Stimulated activated naive CD8-positive, alpha-beta T cell treated with anti-CD3 and anti-CD28 coated beads, Interleukin-15, amount 100 ng/mL, for 72 hours (primary cell): ENCODE data around the gene HOMER1.

Source experiments
- ATAC-seq: fragments of 150-1000 bp; cut with Tn5 transposase; 2 replicates; pipeline ENCODE4 v1.10.0; 2021; ENCODE audit warnings: mild to moderate bottlenecking, moderate library complexity
- DNase-seq, 2 donors: peaks; one replicate each; pipeline ENCODE4 v3.0.0; 2021 to 2022
- H3K27ac Mint-ChIP-seq, 2 donors: one replicate each; pipeline ENCODE4 v1.8.0; 2022; ENCODE audit warnings: mild to moderate bottlenecking in 2 of 2, mixed read lengths in 2 of 2, moderate library complexity in 2 of 2
- H3K27me3 Mint-ChIP-seq: one replicate; pipeline ENCODE4 v1.8.0; 2022; ENCODE audit warnings: mixed read lengths
- H3K4me1 Mint-ChIP-seq: one replicate; pipeline ENCODE4 v1.8.0; 2022; ENCODE audit warnings: mild to moderate bottlenecking, mixed read lengths
- H3K4me3 Mint-ChIP-seq, 2 donors: one replicate each; pipeline ENCODE4 v1.8.0; 2022; ENCODE audit warnings: mild to moderate bottlenecking in 2 of 2, mixed read lengths in 2 of 2, moderate library complexity in 1 of 2
- H3K9me3 Mint-ChIP-seq, 2 donors: one replicate each; pipeline ENCODE4 v1.8.0; 2022; ENCODE audit warnings: mixed read lengths in 2 of 2

Gene HOMER1

GRCh38 chr5:79436224-79436623 lies 77.7 kb downstream of the HOMER1 start:
- Mint-ChIP-seq H3K4me3 (no peak overlapping the region), H3K27me3 (no peaks in the 10 kb centered on the region), H3K4me1 (no peaks in the 10 kb centered on the region), H3K9me3 (no peaks in the 10 kb centered on the region), H3K27ac (no peak overlapping the region)
- no peak for DNase-seq
- no peak for ATAC-seq

DNA sequence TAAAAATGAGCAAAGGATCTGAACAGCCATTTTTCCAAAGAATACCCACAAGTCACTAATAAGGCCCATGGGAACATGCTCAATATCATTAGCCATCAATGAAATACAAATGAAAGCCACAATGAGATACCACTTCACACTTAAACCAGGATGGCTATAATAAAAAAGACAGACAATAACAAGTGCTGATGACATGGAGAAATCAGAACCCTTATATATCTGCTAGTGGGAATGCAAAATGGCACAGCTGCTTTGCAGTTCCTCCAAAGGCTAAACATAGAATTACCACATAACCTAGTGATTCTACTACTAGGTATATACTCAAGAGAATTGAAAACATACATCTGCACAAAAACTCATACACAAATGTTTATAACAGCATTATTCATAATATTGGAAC lies 83.7 kb downstream of the HOMER1 start:
- Mint-ChIP-seq H3K9me3 (no peaks in the 10 kb centered on the region), H3K4me3 (no peak overlapping the region), H3K4me1 (no peaks in the 10 kb centered on the region), H3K27ac (no peak overlapping the region), H3K27me3 (no peaks in the 10 kb centered on the region)
- no peak for DNase-seq
- ATAC-seq, result no peak

GRCh38 chr5:79423296-79423695 lies 90.6 kb downstream of the HOMER1 start:
- ATAC-seq (no peak), DNase-seq (no peak)
- no peak overlapping the region for H3K27ac Mint-ChIP-seq
- no peaks in the 10 kb centered on the region for H3K9me3 Mint-ChIP-seq
- H3K27me3 Mint-ChIP-seq, result no peaks in the 10 kb centered on the region
- H3K4me3 Mint-ChIP-seq, result no peak overlapping the region
- H3K4me1 Mint-ChIP-seq, result no peaks in the 10 kb centered on the region

GRCh38 chr5:79420248-79420647 lies 93.7 kb downstream of the HOMER1 start:
- ATAC-seq (no peak), DNase-seq (no peak)
- H3K4me3 Mint-ChIP-seq, result no peak overlapping the region
- no peaks in the 10 kb centered on the region for H3K27me3 Mint-ChIP-seq
- no peak overlapping the region for H3K27ac Mint-ChIP-seq
- H3K9me3 Mint-ChIP-seq, result no peaks in the 10 kb centered on the region
- peaks cover 7% of the 10 kb centered on the region for H3K4me1 Mint-ChIP-seq

GRCh38 chr5:79418276-79418675 lies 95.7 kb downstream of the HOMER1 start:
- Mint-ChIP-seq H3K27ac (no peak overlapping the region), H3K9me3 (no peaks in the 10 kb centered on the region), H3K4me3 (no peak overlapping the region), H3K27me3 (no peaks in the 10 kb centered on the region), H3K4me1 (peaks cover 7% of the 10 kb centered on the region)
- ATAC-seq, result no peak
- DNase-seq, result no peak

GRCh38 chr5:79417495-79417894 lies 96.4 kb downstream of the HOMER1 start:
- Mint-ChIP-seq H3K27me3 (no peaks in the 10 kb centered on the region), H3K4me3 (no peak overlapping the region), H3K9me3 (no peaks in the 10 kb centered on the region), H3K27ac (no peak overlapping the region), H3K4me1 (peaks cover 7% of the 10 kb centered on the region)
- DNase-seq (no peak), ATAC-seq (no peak)

DNA sequence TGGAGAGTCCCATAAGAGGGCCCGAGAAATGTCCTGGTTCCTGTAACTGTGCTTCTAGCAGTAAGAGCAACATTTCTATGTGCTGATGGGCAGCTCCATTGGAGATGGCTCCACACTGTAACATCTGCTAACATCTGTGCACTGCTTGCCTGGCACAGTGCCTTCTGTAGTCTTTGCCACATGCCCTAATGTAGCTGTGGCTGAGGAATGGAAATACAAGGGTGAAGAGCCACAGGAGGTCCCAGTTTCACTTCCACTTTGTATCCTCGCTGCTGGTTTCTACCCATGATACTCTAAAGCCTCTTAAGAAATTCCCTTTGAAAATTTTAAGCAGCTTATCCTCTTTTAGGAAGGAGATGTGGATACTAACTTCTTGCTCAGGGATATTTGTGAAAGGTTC lies 97.4 kb downstream of the HOMER1 start:
- no peak overlapping the region for H3K27ac Mint-ChIP-seq
- H3K27me3 Mint-ChIP-seq, result no peaks in the 10 kb centered on the region
- ATAC-seq, result peak; percentile 55
- no peak for DNase-seq
- H3K9me3 Mint-ChIP-seq, result no peaks in the 10 kb centered on the region
- H3K4me1 Mint-ChIP-seq, result peaks cover 7% of the 10 kb centered on the region
- H3K4me3 Mint-ChIP-seq, result no peak overlapping the region

DNA sequence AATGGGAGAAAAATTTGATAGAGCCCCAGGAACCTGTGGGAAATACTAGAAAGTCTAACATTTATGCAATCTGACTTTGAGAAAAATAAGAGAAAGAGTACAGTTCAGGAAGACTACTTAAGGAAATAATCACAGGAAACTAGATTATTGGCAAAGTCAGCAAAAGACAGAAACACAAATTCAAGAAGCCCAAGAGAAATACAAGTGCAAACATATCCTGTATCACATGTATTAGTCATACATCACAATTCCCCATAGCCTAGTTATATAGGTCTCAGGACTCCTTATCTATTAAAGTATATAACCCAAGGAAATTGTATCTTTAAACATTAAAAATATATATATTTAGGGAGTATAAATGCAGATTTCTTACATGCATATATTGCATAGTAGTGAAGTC lies 100.8 kb downstream of the HOMER1 start:
- Mint-ChIP-seq H3K27me3 (no peaks in the 10 kb centered on the region), H3K9me3 (peaks cover 0 to 5% of the 10 kb centered on the region in 2 donors), H3K4me3 (no peak overlapping the region), H3K27ac (no peak overlapping the region), H3K4me1 (peaks cover 7% of the 10 kb centered on the region)
- ATAC-seq, result no peak
- DNase-seq, result no peak

DNA sequence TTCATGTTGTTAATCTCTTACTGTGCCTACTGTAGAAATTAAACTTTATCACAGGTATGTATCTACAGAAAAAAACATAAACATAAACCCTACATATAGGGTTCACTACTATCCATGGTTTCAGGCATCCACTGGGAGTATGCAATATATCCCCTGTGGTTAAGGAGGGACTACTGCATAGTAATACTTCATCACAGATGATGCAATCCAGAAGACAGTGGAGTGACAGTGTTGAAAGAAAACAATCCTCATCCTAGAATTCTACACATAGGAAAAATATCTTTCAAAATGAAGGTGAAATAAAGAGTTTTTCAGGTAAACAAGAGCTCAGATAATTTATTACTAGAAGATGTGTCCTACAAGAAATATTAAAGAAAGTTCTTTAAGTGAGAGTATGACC lies 105.9 kb downstream of the HOMER1 start:
- Mint-ChIP-seq H3K27ac (no peak overlapping the region), H3K4me3 (no peak overlapping the region), H3K9me3 (peaks cover 10 to 15% of the 10 kb centered on the region in 2 donors), H3K4me1 (no peaks in the 10 kb centered on the region), H3K27me3 (no peaks in the 10 kb centered on the region)
- ATAC-seq (no peak), DNase-seq (no peak)

- no peak overlapping the region for H3K4me3 Mint-ChIP-seq
- ATAC-seq, result no peak
- no peaks in the 10 kb centered on the region for H3K4me1 Mint-ChIP-seq
Measured at GRCh38 chr5:79407591-79407990, 106.3 kb downstream of the HOMER1 start.

GRCh38 chr5:79401216-79401615 lies 112.7 kb downstream of the HOMER1 start:
- DNase-seq (no peak), ATAC-seq (no peak)
- no peak overlapping the region for H3K27ac Mint-ChIP-seq
- H3K27me3 Mint-ChIP-seq, result no peaks in the 10 kb centered on the region
- H3K4me1 Mint-ChIP-seq, result no peaks in the 10 kb centered on the region
- no peaks in the 10 kb centered on the region for H3K9me3 Mint-ChIP-seq
- no peak overlapping the region for H3K4me3 Mint-ChIP-seq

More at GRCh38 chr5:79407591-79407990, 106.3 kb downstream of the HOMER1 start:
- Mint-ChIP-seq H3K27ac (peak overlapping the region in 1 of 2 donors; percentile 0), H3K9me3 (peaks cover 10 to 15% of the 10 kb centered on the region in 2 donors), H3K27me3 (no peaks in the 10 kb centered on the region)
- DNase-seq, result no peak

- Mint-ChIP-seq H3K9me3 (no peaks in the 10 kb centered on the region), H3K4me3 (no peak overlapping the region), H3K27me3 (no peaks in the 10 kb centered on the region), H3K4me1 (no peaks in the 10 kb centered on the region), H3K27ac (no peak overlapping the region)
- no peak for DNase-seq
- no peak for ATAC-seq
Measured at GRCh38 chr5:79399046-79399445, 114.9 kb downstream of the HOMER1 start.

GRCh38 chr5:79397080-79397479 lies 116.9 kb downstream of the HOMER1 start:
- Mint-ChIP-seq H3K4me1 (no peaks in the 10 kb centered on the region), H3K27ac (no peak overlapping the region), H3K4me3 (no peak overlapping the region), H3K9me3 (no peaks in the 10 kb centered on the region), H3K27me3 (no peaks in the 10 kb centered on the region)
- ATAC-seq (no peak), DNase-seq (no peak)

- H3K27ac Mint-ChIP-seq, result no peak overlapping the region
- no peak for DNase-seq
- no peaks in the 10 kb centered on the region for H3K4me1 Mint-ChIP-seq
- H3K27me3 Mint-ChIP-seq, result no peaks in the 10 kb centered on the region
- no peak for ATAC-seq
- no peaks in the 10 kb centered on the region for H3K9me3 Mint-ChIP-seq
- H3K4me3 Mint-ChIP-seq, result no peak overlapping the region
Measured at GRCh38 chr5:79396265-79396664, 117.7 kb downstream of the HOMER1 start.

- H3K27ac Mint-ChIP-seq, result no peak overlapping the region
- H3K9me3 Mint-ChIP-seq, result no peaks in the 10 kb centered on the region
- DNase-seq (no peak), ATAC-seq (no peak)
- no peaks in the 10 kb centered on the region for H3K27me3 Mint-ChIP-seq
- no peaks in the 10 kb centered on the region for H3K4me1 Mint-ChIP-seq
- H3K4me3 Mint-ChIP-seq, result no peak overlapping the region
Measured at GRCh38 chr5:79395296-79395695, 118.6 kb downstream of the HOMER1 start.

GRCh38 chr5:79392776-79393175 lies 121.2 kb downstream of the HOMER1 start:
- DNase-seq (no peak), ATAC-seq (no peak)
- H3K4me1 Mint-ChIP-seq, result no peaks in the 10 kb centered on the region
- no peak overlapping the region for H3K4me3 Mint-ChIP-seq
- no peak overlapping the region for H3K27ac Mint-ChIP-seq
- H3K9me3 Mint-ChIP-seq, result no peaks in the 10 kb centered on the region
- no peaks in the 10 kb centered on the region for H3K27me3 Mint-ChIP-seq

DNA sequence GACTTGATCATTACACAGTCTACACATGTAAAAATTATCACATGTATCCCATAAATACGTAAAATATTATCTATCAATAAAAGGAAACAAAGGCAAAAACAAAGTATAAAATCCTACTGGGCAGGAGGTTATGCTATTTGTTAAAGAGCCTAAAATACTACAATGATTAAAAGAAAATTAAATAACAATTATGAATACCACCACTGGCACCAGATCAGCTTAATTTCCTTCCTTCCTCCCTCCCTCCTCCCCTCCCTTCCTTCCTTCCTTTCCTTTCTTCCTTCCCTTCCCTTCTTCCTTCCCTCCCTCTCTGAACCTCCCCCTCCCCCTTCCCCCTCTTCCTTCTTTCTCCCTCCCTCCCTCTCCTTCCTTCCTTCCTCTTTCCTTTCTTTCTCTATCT lies 127.3 kb downstream of the HOMER1 start:
- no peak for ATAC-seq
- Mint-ChIP-seq H3K4me1 (no peaks in the 10 kb centered on the region), H3K4me3 (no peak overlapping the region), H3K27ac (no peak overlapping the region), H3K9me3 (peaks cover 19 to 25% of the 10 kb centered on the region in 2 donors), H3K27me3 (no peaks in the 10 kb centered on the region)
- DNase-seq, result no peak
